A549 (cell line): Measurements from ENCODE around the gene EP400. TPM values are rescaled to one million over a fixed set of nuclear protein-coding genes. Genes with fewer than 3 reads are reported as not detected.

Source experiments
- ATAC-seq, 2 experiments: fragments of 200-7000 bp in 1 of 2; fragments of >200 bp in 1 of 2; cut with Nextera tagmentation in 1 of 2; cut with Tn5 transposase in 1 of 2; 3 replicates each; pipeline versions ENCODE4 v1.8.0 to v1.9.1; 2018 to 2020; ENCODE audit warnings: mild to moderate bottlenecking in 1 of 2, moderate library complexity in 1 of 2
- CTCF ChIA-PET: fragments of 300-600 bp; sonication (Branson Sonifier 250); formaldehyde crosslinking; extraction: SDS; loops from one replicate; lab custom pipeline; 2021; ENCODE audit warnings: antibody characterized with exemption, inconsistent platforms; lab: Yijun Ruan, JAX
- POLR2A ChIA-PET: fragments of 350-600 bp; formaldehyde crosslinking; extraction: SDS; loops from one replicate; lab custom pipeline; 2021; ENCODE audit warnings: antibody characterized with exemption, inconsistent platforms; lab: Yijun Ruan, JAX
- DNase-seq, 2 experiments: peaks; one replicate each; pipeline versions ENCODE4 v3.0.0 to v3.0.0-alpha.2; 2011 to 2016; ENCODE audit warnings: low read depth in 1 of 2, low spot score in 1 of 2
- FAIRE-seq: peaks from 2 replicates; lab custom pipeline; 2011; peaks lifted over from hg19 to GRCh38; lab: Jason Lieb, UNC
- H3K27ac ChIP-seq, 2 experiments: fragments of >200 bp; sonication (Bioruptor Twin); formaldehyde crosslinking; 3 replicates each; pipeline ENCODE4 v1.5.1; 2016 to 2017
- H3K4me1 ChIP-seq: fragments of >200 bp; sonication (Bioruptor Twin); formaldehyde crosslinking; 3 replicates; pipeline ENCODE4 v1.6.1; 2016
- H3K4me2 ChIP-seq: fragments of >200 bp; sonication (Bioruptor Twin); formaldehyde crosslinking; 3 replicates; pipeline ENCODE4 v1.6.1; 2016
- H3K4me3 ChIP-seq: fragments of >200 bp; sonication (Bioruptor Twin); formaldehyde crosslinking; 3 replicates; pipeline ENCODE4 v1.5.1; 2016
- H3K9me3 ChIP-seq: fragments of >200 bp; sonication (Bioruptor Twin); formaldehyde crosslinking; 3 replicates; pipeline ENCODE4 v1.6.1; 2016
- ATOH8 ChIP-seq: fragments of 250-450 bp; sonication (Bioruptor Pico); IDR thresholded peaks from 2 replicates; pipeline ENCODE4 v1.5.0; 2020; ENCODE audit warnings: low read depth, mild to moderate bottlenecking, moderate library complexity
- CBX2 ChIP-seq: fragments of 200-600 bp; sonication (generic); IDR thresholded peaks from 2 replicates; pipeline ENCODE4 v1.6.1; 2016; ENCODE audit warnings: low read depth, mild to moderate bottlenecking, borderline replicate concordance
- CBX8 ChIP-seq: fragments of 200-600 bp; sonication (generic); IDR thresholded peaks from 2 replicates; pipeline ENCODE4 v1.6.1; 2016
- CHD4 ChIP-seq: fragments of 200-600 bp; sonication (generic); IDR thresholded peaks from 2 replicates; pipeline ENCODE4 v1.6.1; 2016; ENCODE audit warnings: antibody characterized with exemption, mild to moderate bottlenecking, borderline replicate concordance
- EHMT2 ChIP-seq: fragments of 200-600 bp; sonication (generic); IDR thresholded peaks from 2 replicates; pipeline ENCODE4 v1.6.1; 2016; ENCODE audit warnings: antibody characterized with exemption, low read depth, mild to moderate bottlenecking, moderate library complexity
- FOSB ChIP-seq: fragments of 250-450 bp; sonication (Bioruptor Pico); IDR thresholded peaks from 2 replicates; pipeline ENCODE4 v1.5.0; 2020; ENCODE audit warnings: mild to moderate bottlenecking, moderate library complexity
- GATA3 ChIP-seq: IDR thresholded peaks from 2 replicates; pipeline ENCODE4 v1.6.1; 2012; ENCODE audit warnings: borderline replicate concordance
- HDAC2 ChIP-seq: fragments of 200-600 bp; sonication (generic); IDR thresholded peaks from 2 replicates; pipeline ENCODE4 v1.6.1; 2016
- HMGXB4 ChIP-seq: fragments of 250-450 bp; sonication (Bioruptor Pico); IDR thresholded peaks from 2 replicates; pipeline ENCODE4 v1.5.0; 2021; ENCODE audit warnings: mild to moderate bottlenecking, moderate library complexity, borderline replicate concordance
- HOXB13 ChIP-seq: fragments of 250-450 bp; sonication (Bioruptor Pico); IDR thresholded peaks from 2 replicates; pipeline ENCODE4 v1.5.0; 2020; ENCODE audit warnings: low read depth, mild to moderate bottlenecking, moderate library complexity
- KDM1A ChIP-seq: fragments of 200-600 bp; sonication (generic); IDR thresholded peaks from 2 replicates; pipeline ENCODE4 v1.6.1; 2016; ENCODE audit warnings: low read depth, mild to moderate bottlenecking
- MAX ChIP-seq: IDR thresholded peaks from 2 replicates; pipeline ENCODE4 v1.6.1; 2012
- PBX3 ChIP-seq: IDR thresholded peaks from 2 replicates; pipeline ENCODE4 v1.6.1; 2012
- PHF8 ChIP-seq: fragments of 200-600 bp; sonication (generic); IDR thresholded peaks from 2 replicates; pipeline ENCODE4 v1.6.1; 2016; ENCODE audit warnings: low read depth, mild to moderate bottlenecking, antibody characterized with exemption, moderate library complexity, borderline replicate concordance
- POLR2AphosphoS2 ChIP-seq: conservative IDR thresholded peaks from 2 replicates; pipeline ENCODE4 v1.6.1; 2012; ENCODE audit warnings: low read length, improper control_type of control experiment, inconsistent platforms
- RAD21 ChIP-seq, 2 experiments: fragments of >200 bp in 1 of 2; sonication (Bioruptor Twin) in 1 of 2; formaldehyde crosslinking in 1 of 2; IDR thresholded peaks in 1 of 2; conservative IDR thresholded peaks in 1 of 2; 2 replicates in 1 of 2; 3 replicates in 1 of 2; pipeline ENCODE4 v1.6.1; 2012 to 2018; ENCODE audit warnings: inconsistent platforms in 1 of 2
- RCOR1 ChIP-seq: fragments of 150-350 bp; IDR thresholded peaks from 2 replicates; pipeline ENCODE4 v1.6.1; 2014; ENCODE audit warnings: antibody characterized with exemption, low read length, low read depth
- REST ChIP-seq: fragments of 200-600 bp; sonication (generic); IDR thresholded peaks from 2 replicates; pipeline ENCODE4 v1.6.1; 2016; ENCODE audit warnings: antibody characterized with exemption, mild to moderate bottlenecking, moderate library complexity
- RNF2 ChIP-seq: fragments of 200-600 bp; sonication (generic); IDR thresholded peaks from 2 replicates; pipeline ENCODE4 v1.6.1; 2016; ENCODE audit warnings: low read depth, mild to moderate bottlenecking, antibody characterized with exemption, moderate library complexity, borderline replicate concordance
- SMC3 ChIP-seq: fragments of >200 bp; sonication (Bioruptor Twin); formaldehyde crosslinking; IDR thresholded peaks from 3 replicates; pipeline ENCODE4 v1.6.1; 2018; ENCODE audit warnings: inconsistent platforms
- TFCP2L1 ChIP-seq: fragments of 250-450 bp; sonication (Bioruptor Pico); IDR thresholded peaks from 2 replicates; pipeline ENCODE4 v1.5.0; 2021; ENCODE audit warnings: mild to moderate bottlenecking
- TP53 ChIP-seq: fragments of 250-450 bp; sonication (Bioruptor Pico); IDR thresholded peaks from 2 replicates; pipeline ENCODE4 v1.5.0; 2021; ENCODE audit warnings: mild to moderate bottlenecking, moderate library complexity
- ZNF302 ChIP-seq: fragments of 250-450 bp; sonication (Bioruptor Pico); IDR thresholded peaks from 2 replicates; pipeline ENCODE4 v1.9.0; 2021; ENCODE audit warnings: inconsistent platforms, mild to moderate bottlenecking, moderate library complexity
- WGBS: methylation state at CpG from one replicate; pipeline ENCODE4 v1.1.6; 2017; ENCODE audit errors: missing lambda C conversion rate; 5-methylcytosine and 5-hydroxymethylcytosine counted together
- polyA plus RNA-seq, 4 experiments: library from polyadenylated mRNA; depleted of rRNA in 3 of 4; stranded (reverse); fragments of >200 nt; fragmentation: RNase III in 1 of 4; extraction: RNeasy Plus Mini Kit Qiagen cat#74134 plus additional on column Dnase treatment in 1 of 4; gene quantifications; 2 replicates in 3 of 4; 3 replicates in 1 of 4; pipeline ENCODE4 v1.2.3, GENCODE V29; 2011 to 2017

The EP400 gene
- polyA plus RNA-seq, 2 of the 4 experiments (the other 2 are of a cell fraction), result 9.7 to 15.2 TPM

GRCh38 chr12:132061641-132062430, 112.1 kb downstream of the EP400 start:
- H3K4me1 ChIP-seq, result no peaks in the 10 kb centered on the region
- H3K27ac ChIP-seq, result no peak overlapping the region
- POLR2A ChIA-PET, result no interaction called here
- H3K9me3 ChIP-seq, result no peaks in the 10 kb centered on the region
- no peak for FAIRE-seq
- CTCF ChIA-PET, result interaction anchor here (1.0 to 1.4 kb wide), 2 partner anchors 112 to 211 kb away, joined by 3 to 4 read pairs; partner anchors contain the start of gene EP400
- H3K4me3 ChIP-seq, result no peak overlapping the region
- no peak for TF ChIP-seq TP53 (CRISPR knock-in tag)
- TF ChIP-seq GATA3, result no peak
- no peak for TF ChIP-seq RCOR1
- no peak for TF ChIP-seq FOSB
- no peak for TF ChIP-seq MAX
- no peak for TF ChIP-seq PHF8
- no peak for TF ChIP-seq CBX8
- TF ChIP-seq CBX2, result no peak
- TF ChIP-seq RAD21 (conservative IDR thresholded peaks at IDR 0.05 in 1 of 2, IDR thresholded peaks at IDR 0.05 in 1 of 2), result no peak
- TF ChIP-seq EHMT2, result no peak
- TF ChIP-seq POLR2AphosphoS2, result no peak
- TF ChIP-seq ZNF302 (CRISPR knock-in tag), result no peak
- TF ChIP-seq ATOH8 (CRISPR knock-in tag), result no peak
- TF ChIP-seq SMC3, result no peak
- TF ChIP-seq HOXB13 (CRISPR knock-in tag), result no peak
- no peak for TF ChIP-seq REST
- TF ChIP-seq CHD4, result no peak
- 87% methylated on average over 29 of the region's 30 CpGs for WGBS
- no peak for ATAC-seq
- no peak for DNase-seq
- H3K4me2 ChIP-seq, result no peak overlapping the region

GRCh38 chr12:132062481-132062880, 112.7 kb downstream of the EP400 start:
- ChIA-PET POLR2A (no interaction called here), CTCF (interaction anchor here (1.0 to 1.4 kb wide), 2 partner anchors 113 to 211 kb away, joined by 3 to 4 read pairs; partner anchors contain the start of gene EP400)
- no peak overlapping the region for H3K4me2 ChIP-seq
- DNase-seq (no peak), FAIRE-seq (no peak), ATAC-seq (no peak)
- H3K27ac ChIP-seq, result no peak overlapping the region
- TF ChIP-seq SMC3 (no peak), RNF2 (no peak), TFCP2L1 (CRISPR knock-in tag) (no peak), CBX8 (no peak), KDM1A (no peak), PBX3 (no peak), HMGXB4 (CRISPR knock-in tag) (no peak), HDAC2 (no peak), REST (no peak)
- H3K4me1 ChIP-seq, result no peaks in the 10 kb centered on the region
- H3K4me3 ChIP-seq, result no peak overlapping the region
- no peaks in the 10 kb centered on the region for H3K9me3 ChIP-seq
- WGBS, result 95% methylated on average over 14 of the region's 14 CpGs
